GM06990 (cell line): ENCODE measurements around the gene PDCD6IP.

ENCODE experiments used
- DNase-seq: peaks from one replicate; pipeline ENCODE4 v3.0.0-alpha.2; 2011; ENCODE audit not compliant: insufficient read length; ENCODE audit errors: extremely low read depth
- H3K27me3 ChIP-seq: replicated peaks from 2 replicates; pipeline ENCODE4 v1.6.0; 2011; ENCODE audit warnings: low read length; ENCODE audit not compliant: control insufficient read depth, insufficient read depth
- H3K36me3 ChIP-seq: 2 replicates; pipeline ENCODE4 v1.5.1; 2011; ENCODE audit warnings: low read length; ENCODE audit not compliant: control insufficient read depth, insufficient read depth
- H3K4me3 ChIP-seq: replicated peaks from 2 replicates; pipeline ENCODE4 v1.5.1; 2011; ENCODE audit warnings: low read depth, mild to moderate bottlenecking, control low read depth, low read length
- CTCF ChIP-seq: IDR thresholded peaks from 2 replicates; pipeline ENCODE4 v1.5.1; 2011; ENCODE audit warnings: low read length, control low read depth, mild to moderate bottlenecking, inconsistent platforms; ENCODE audit not compliant: insufficient read depth, poor library complexity, severe bottlenecking

PDCD6IP gene

GRCh38 chr3:33904730-33905129 is 106.3 kb downstream of the PDCD6IP start:
- H3K36me3 ChIP-seq = no peaks in the 10 kb centered on the region
- H3K4me3 ChIP-seq = no peak overlapping the region
- H3K27me3 ChIP-seq = no peaks in the 10 kb centered on the region
- TF ChIP-seq CTCF = no peak
- DNase-seq = no peak

DNA sequence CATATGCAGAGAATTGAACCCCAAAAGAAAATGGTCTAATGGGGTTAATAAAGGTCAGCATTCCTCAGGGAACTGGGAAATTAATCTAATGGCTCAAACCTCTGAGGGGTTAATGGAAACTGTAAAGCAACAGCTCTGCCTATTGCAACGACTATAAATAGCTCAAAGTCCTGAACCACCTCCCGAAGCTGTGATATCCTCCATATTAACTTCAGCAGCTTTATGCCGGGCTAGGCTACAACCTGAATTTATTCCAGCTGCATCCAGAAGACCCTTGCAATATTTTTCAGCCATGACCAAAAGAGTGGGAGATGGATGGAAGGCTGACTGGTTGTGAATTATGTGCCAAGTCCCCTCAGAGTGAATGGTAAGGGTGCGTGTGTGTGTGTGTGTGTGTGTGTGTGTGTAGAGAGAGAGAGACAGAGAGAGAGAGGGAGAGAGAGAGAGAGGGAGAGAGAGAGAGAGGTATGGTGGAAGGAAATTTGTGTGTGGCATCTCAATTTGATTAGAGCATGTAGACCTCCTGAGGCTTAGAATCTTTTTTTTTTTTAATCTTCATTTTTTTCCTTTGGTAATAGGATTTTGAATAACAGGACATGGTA is 109.9 kb downstream of the PDCD6IP start:
- Histone ChIP-seq H3K4me3 (no peak overlapping the region), H3K36me3 (no peaks in the 10 kb centered on the region), H3K27me3 (no peaks in the 10 kb centered on the region)
- no peak for DNase-seq
- no peak for TF ChIP-seq CTCF

GRCh38 chr3:33909547-33909946 is 111.1 kb downstream of the PDCD6IP start:
- no peak for TF ChIP-seq CTCF
- no peaks in the 10 kb centered on the region for H3K36me3 ChIP-seq
- no peak overlapping the region for H3K4me3 ChIP-seq
- no peaks in the 10 kb centered on the region for H3K27me3 ChIP-seq
- DNase-seq = no peak

GRCh38 chr3:33910031-33910430 is 111.6 kb downstream of the PDCD6IP start:
- Histone ChIP-seq H3K27me3 (no peaks in the 10 kb centered on the region), H3K4me3 (no peak overlapping the region), H3K36me3 (no peaks in the 10 kb centered on the region)
- DNase-seq = no peak
- TF ChIP-seq CTCF = no peak

- DNase-seq = no peak
- no peak overlapping the region for H3K4me3 ChIP-seq
- TF ChIP-seq CTCF = no peak
- no peaks in the 10 kb centered on the region for H3K36me3 ChIP-seq
- no peaks in the 10 kb centered on the region for H3K27me3 ChIP-seq
These were observed 113.3 kb downstream of the PDCD6IP start for GRCh38 chr3:33911525-33912322.
